Measurements from ENCODE around the gene POU6F2.

Gene POU6F2

DNA sequence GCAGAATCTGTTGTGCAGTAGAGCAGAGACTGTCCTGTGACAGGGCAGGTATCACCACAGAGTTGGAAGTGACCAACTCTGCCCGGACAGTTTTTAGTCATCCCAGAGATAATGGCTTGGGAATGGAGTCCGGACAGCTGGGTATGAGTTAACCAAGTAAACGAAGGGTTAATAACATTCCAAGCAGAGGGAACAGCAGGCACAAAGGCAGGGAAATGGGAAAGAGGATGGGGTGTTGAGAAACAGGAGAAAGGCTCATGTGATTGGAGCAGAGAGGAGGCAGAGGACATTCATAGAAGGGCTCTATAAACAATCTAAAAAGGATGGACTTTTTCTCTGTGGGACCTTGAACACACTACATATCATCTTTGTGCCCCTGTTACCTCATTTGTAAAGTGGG, 456.3 kb downstream of the POU6F2 start:
- Histone ChIP-seq H3K9me3 (ENCODE audit: insufficient read depth, low read depth, low read length) (no peaks in the 10 kb centered on the region), H3K4me3 (ENCODE audit: low read length, poor library complexity, severe bottlenecking) (no peak overlapping the region), H3K79me2 (ENCODE audit: insufficient read depth, low read length) (no peaks in the 10 kb centered on the region), H3K36me3 (ENCODE audit: insufficient read depth, low read length) (no peaks in the 10 kb centered on the region), H4K20me1 (ENCODE audit: insufficient read depth, low read length, poor library complexity, severe bottlenecking) (no peaks in the 10 kb centered on the region), H3K4me1 (ENCODE audit: insufficient read depth, low read length, poor library complexity, severe bottlenecking) (no peaks in the 10 kb centered on the region), H2AFZ (ENCODE audit: low read length) (no peak overlapping the region), H3K9me2 (replicated peaks; ENCODE audit: low read depth, low read length) (no peaks in the 10 kb centered on the region), H3K9ac (ENCODE audit: low read depth, low read length, poor library complexity, severe bottlenecking) (no peak overlapping the region), H3F3A (ENCODE audit: low read depth) (no peaks in the 10 kb centered on the region), H3K27me3 (ENCODE audit: insufficient read depth, low read length, poor library complexity, severe bottlenecking) (no peaks in the 10 kb centered on the region), H3K4me2 (ENCODE audit: low read depth, low read length, poor library complexity, severe bottlenecking) (no peak overlapping the region)
- TF ChIP-seq EZH2phosphoT487 (IDR thresholded peaks at IDR 0.05; ENCODE audit: borderline replicate concordance) = no peak
- TF ChIP-seq, protein P1, sequence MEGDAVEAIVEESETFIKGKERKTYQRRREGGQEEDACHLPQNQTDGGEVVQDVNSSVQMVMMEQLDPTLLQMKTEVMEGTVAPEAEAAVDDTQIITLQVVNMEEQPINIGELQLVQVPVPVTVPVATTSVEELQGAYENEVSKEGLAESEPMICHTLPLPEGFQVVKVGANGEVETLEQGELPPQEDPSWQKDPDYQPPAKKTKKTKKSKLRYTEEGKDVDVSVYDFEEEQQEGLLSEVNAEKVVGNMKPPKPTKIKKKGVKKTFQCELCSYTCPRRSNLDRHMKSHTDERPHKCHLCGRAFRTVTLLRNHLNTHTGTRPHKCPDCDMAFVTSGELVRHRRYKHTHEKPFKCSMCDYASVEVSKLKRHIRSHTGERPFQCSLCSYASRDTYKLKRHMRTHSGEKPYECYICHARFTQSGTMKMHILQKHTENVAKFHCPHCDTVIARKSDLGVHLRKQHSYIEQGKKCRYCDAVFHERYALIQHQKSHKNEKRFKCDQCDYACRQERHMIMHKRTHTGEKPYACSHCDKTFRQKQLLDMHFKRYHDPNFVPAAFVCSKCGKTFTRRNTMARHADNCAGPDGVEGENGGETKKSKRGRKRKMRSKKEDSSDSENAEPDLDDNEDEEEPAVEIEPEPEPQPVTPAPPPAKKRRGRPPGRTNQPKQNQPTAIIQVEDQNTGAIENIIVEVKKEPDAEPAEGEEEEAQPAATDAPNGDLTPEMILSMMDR (conservative IDR thresholded peaks at IDR 0.05; ENCODE audit: low read length) = no peak

DNA sequence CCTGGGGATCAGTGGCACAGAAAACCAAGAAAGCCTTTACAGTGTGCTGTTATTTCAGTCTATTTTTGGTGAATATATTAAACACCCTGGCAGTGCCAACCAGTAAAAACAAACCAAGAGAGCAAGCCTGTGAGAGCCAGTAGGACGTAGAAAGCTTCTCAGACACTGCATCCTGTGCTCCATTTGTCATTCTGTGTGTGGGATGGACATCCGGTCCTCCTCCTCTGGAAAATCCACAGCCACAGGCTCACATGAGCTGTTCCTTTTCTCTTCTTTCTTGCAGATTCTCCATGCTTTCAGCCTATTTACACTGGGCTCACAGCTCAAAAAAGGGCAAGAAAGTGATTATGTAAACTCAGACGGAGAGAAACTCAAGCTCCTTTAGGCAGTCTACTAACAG, 468.8 kb downstream of the POU6F2 start:
- no peaks in the 10 kb centered on the region for H3K36me3 ChIP-seq (ENCODE audit: insufficient read depth, low read length)
- H2AFZ ChIP-seq (ENCODE audit: low read length) = no peak overlapping the region
- H3F3A ChIP-seq (ENCODE audit: low read depth) = no peaks in the 10 kb centered on the region
- H3K27me3 ChIP-seq (ENCODE audit: insufficient read depth, low read length, poor library complexity, severe bottlenecking) = no peaks in the 10 kb centered on the region
- H3K9me3 ChIP-seq (ENCODE audit: insufficient read depth, low read depth, low read length) = no peaks in the 10 kb centered on the region
- H3K4me2 ChIP-seq (ENCODE audit: low read depth, low read length, poor library complexity, severe bottlenecking) = no peak overlapping the region
- no peaks in the 10 kb centered on the region for H3K79me2 ChIP-seq (ENCODE audit: insufficient read depth, low read length)
- H4K20me1 ChIP-seq (ENCODE audit: insufficient read depth, low read length, poor library complexity, severe bottlenecking) = no peaks in the 10 kb centered on the region
- no peaks in the 10 kb centered on the region for H3K9me2 ChIP-seq (replicated peaks; ENCODE audit: low read depth, low read length)
- TF ChIP-seq EZH2phosphoT487 (IDR thresholded peaks at IDR 0.05; ENCODE audit: borderline replicate concordance) = no peak
- TF ChIP-seq, protein P1 (conservative IDR thresholded peaks at IDR 0.05; ENCODE audit: low read length) = no peak
- H3K4me3 ChIP-seq (ENCODE audit: low read length, poor library complexity, severe bottlenecking) = no peak overlapping the region
- H3K4me1 ChIP-seq (ENCODE audit: insufficient read depth, low read length, poor library complexity, severe bottlenecking) = no peaks in the 10 kb centered on the region
- no peak overlapping the region for H3K9ac ChIP-seq (ENCODE audit: low read depth, low read length, poor library complexity, severe bottlenecking)

DNA sequence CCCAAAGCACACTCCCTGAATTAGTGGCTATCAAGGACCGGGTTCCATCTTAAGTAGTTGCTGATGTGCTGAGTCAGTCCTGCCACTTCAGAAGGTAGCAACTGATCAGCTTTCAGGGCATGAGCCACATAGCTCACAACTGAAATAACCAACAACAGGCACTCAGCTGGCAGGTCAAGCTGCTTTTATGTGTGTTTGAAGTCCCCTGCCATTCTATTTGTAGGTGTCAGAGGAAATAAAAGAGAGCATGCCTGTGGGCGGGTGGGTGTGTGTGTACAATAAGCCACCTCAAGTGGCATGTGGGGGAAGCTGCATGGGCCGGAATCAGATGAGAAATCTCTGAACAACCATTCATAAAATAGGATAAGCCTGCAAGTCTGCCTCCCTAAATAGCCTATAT, 474.2 kb downstream of the POU6F2 start:
- Histone ChIP-seq H4K20me1 (ENCODE audit: insufficient read depth, low read length, poor library complexity, severe bottlenecking) (no peaks in the 10 kb centered on the region), H3K9me3 (ENCODE audit: insufficient read depth, low read depth, low read length) (no peaks in the 10 kb centered on the region), H3K4me2 (ENCODE audit: low read depth, low read length, poor library complexity, severe bottlenecking) (no peak overlapping the region), H3K79me2 (ENCODE audit: insufficient read depth, low read length) (no peaks in the 10 kb centered on the region), H3K4me3 (ENCODE audit: low read length, poor library complexity, severe bottlenecking) (no peak overlapping the region), H3K4me1 (ENCODE audit: insufficient read depth, low read length, poor library complexity, severe bottlenecking) (no peaks in the 10 kb centered on the region), H3K27me3 (ENCODE audit: insufficient read depth, low read length, poor library complexity, severe bottlenecking) (no peaks in the 10 kb centered on the region), H3K36me3 (ENCODE audit: insufficient read depth, low read length) (no peaks in the 10 kb centered on the region), H3F3A (ENCODE audit: low read depth) (no peaks in the 10 kb centered on the region), H3K9ac (ENCODE audit: low read depth, low read length, poor library complexity, severe bottlenecking) (no peak overlapping the region), H3K9me2 (replicated peaks; ENCODE audit: low read depth, low read length) (no peaks in the 10 kb centered on the region), H2AFZ (ENCODE audit: low read length) (no peak overlapping the region)
- TF ChIP-seq, protein P1 (conservative IDR thresholded peaks at IDR 0.05; ENCODE audit: low read length) = no peak
- TF ChIP-seq EZH2phosphoT487 (IDR thresholded peaks at IDR 0.05; ENCODE audit: borderline replicate concordance) = no peak

All from Loucy (cell line).